H9 (cell line): ENCODE results near the gene RCAN1. TPM values are rescaled to one million over a fixed set of nuclear protein-coding genes. Genes with fewer than 3 reads are reported as not detected.

Experiments
- DNase-seq: peaks from one replicate; pipeline ENCODE4 v3.0.0-alpha.2; 2017
- H2AFZ ChIP-seq: one replicate; pipeline ENCODE4 v1.6.1; 2013; ENCODE audit warnings: mild to moderate bottlenecking, low read length, control low read depth, moderate library complexity
- H2AK5ac ChIP-seq: 2 replicates; pipeline ENCODE4 v1.6.1; 2013; ENCODE audit warnings: low read length, control low read depth, mixed read lengths; ENCODE audit not compliant: insufficient read length
- H2BK120ac ChIP-seq: one replicate; pipeline ENCODE4 v1.6.1; 2013; ENCODE audit warnings: low read depth, mild to moderate bottlenecking, low read length, control low read depth, inconsistent platforms; ENCODE audit not compliant: poor library complexity, severe bottlenecking
- H2BK12ac ChIP-seq: 2 replicates; pipeline ENCODE4 v1.6.1; 2013; ENCODE audit warnings: low read length, control low read depth, mixed read lengths, low read depth; ENCODE audit not compliant: insufficient read length
- H2BK15ac ChIP-seq: 2 replicates; pipeline ENCODE4 v1.6.1; 2013; ENCODE audit warnings: low read depth, low read length, control low read depth
- H2BK20ac ChIP-seq: one replicate; pipeline ENCODE4 v1.6.1; 2013; ENCODE audit warnings: low read depth, mild to moderate bottlenecking, low read length, control low read depth, inconsistent platforms; ENCODE audit not compliant: poor library complexity, severe bottlenecking
- H2BK5ac ChIP-seq: 2 replicates; pipeline ENCODE4 v1.6.1; 2013; ENCODE audit warnings: low read length, control low read depth, mixed read lengths; ENCODE audit not compliant: insufficient read length
- H3K14ac ChIP-seq: 2 replicates; pipeline ENCODE4 v1.6.1; 2013; ENCODE audit warnings: low read length, control low read depth; ENCODE audit not compliant: insufficient read depth
- H3K18ac ChIP-seq: 2 replicates; pipeline ENCODE4 v1.6.1; 2013; ENCODE audit warnings: low read depth, mild to moderate bottlenecking, mixed read lengths, low read length, control low read depth; ENCODE audit not compliant: insufficient read length
- H3K23ac ChIP-seq: 2 replicates; pipeline ENCODE4 v1.6.1; 2013; ENCODE audit warnings: low read length, control low read depth, mixed read lengths, low read depth; ENCODE audit not compliant: insufficient read length
- H3K23me2 ChIP-seq: 2 replicates; pipeline ENCODE4 v1.6.1; 2013; ENCODE audit warnings: low read depth, mild to moderate bottlenecking, mixed read lengths, low read length, control low read depth; ENCODE audit not compliant: insufficient read length, poor library complexity, severe bottlenecking
- H3K27ac ChIP-seq: 2 replicates; pipeline ENCODE4 v1.5.1; 2013; ENCODE audit warnings: low read length, control low read depth, mixed read lengths, low read depth; ENCODE audit not compliant: insufficient read length
- H3K27me3 ChIP-seq: 2 replicates; pipeline ENCODE4 v1.6.1; 2013; ENCODE audit warnings: low read length, control low read depth, inconsistent platforms; ENCODE audit not compliant: insufficient read depth
- H3K4ac ChIP-seq: 2 replicates; pipeline ENCODE4 v1.6.1; 2013; ENCODE audit warnings: low read depth, mild to moderate bottlenecking, control low read depth, inconsistent platforms, low read length, moderate library complexity
- H3K4me1 ChIP-seq: 2 replicates; pipeline ENCODE4 v1.6.1; 2013; ENCODE audit warnings: low read length, control low read depth, inconsistent platforms; ENCODE audit not compliant: insufficient read depth
- H3K4me2 ChIP-seq: 2 replicates; pipeline ENCODE4 v1.6.1; 2013; ENCODE audit warnings: low read length, control low read depth, mixed read lengths; ENCODE audit not compliant: insufficient read length, insufficient read depth
- H3K56ac ChIP-seq: 2 replicates; pipeline ENCODE4 v1.6.1; 2013; ENCODE audit warnings: low read depth, mild to moderate bottlenecking, mixed read lengths, low read length, control low read depth; ENCODE audit not compliant: insufficient read length
- H3K79me1 ChIP-seq: 2 replicates; pipeline ENCODE4 v1.6.1; 2013; ENCODE audit warnings: low read depth, mild to moderate bottlenecking, moderate library complexity, low read length, control low read depth, inconsistent platforms; ENCODE audit not compliant: insufficient read depth, poor library complexity, severe bottlenecking
- H3K79me2 ChIP-seq: 2 replicates; pipeline ENCODE4 v1.6.1; 2013; ENCODE audit warnings: low read length, control low read depth, inconsistent platforms; ENCODE audit not compliant: insufficient read depth
- H3K9ac ChIP-seq: 2 replicates; pipeline ENCODE4 v1.6.1; 2013; ENCODE audit warnings: low read length, control low read depth, mixed read lengths; ENCODE audit not compliant: insufficient read length; ENCODE audit errors: extremely low read depth
- H3K9me3 ChIP-seq: one replicate; pipeline ENCODE4 v1.6.1; 2013; ENCODE audit warnings: low read depth, low read length, inconsistent platforms; ENCODE audit not compliant: control insufficient read depth
- H3T11ph ChIP-seq: one replicate; pipeline ENCODE4 v1.6.1; 2013; ENCODE audit warnings: mild to moderate bottlenecking, low read length, control low read depth, inconsistent platforms
- H4K20me1 ChIP-seq: one replicate; pipeline ENCODE4 v1.6.1; 2013; ENCODE audit not compliant: control insufficient read depth, insufficient read length, insufficient read depth
- H4K5ac ChIP-seq: 2 replicates; pipeline ENCODE4 v1.6.1; 2013; ENCODE audit warnings: low read depth, mild to moderate bottlenecking, mixed read lengths, low read length, control low read depth; ENCODE audit not compliant: insufficient read length
- H4K8ac ChIP-seq: replicated peaks from 2 replicates; pipeline ENCODE4 v1.6.1; 2013; ENCODE audit warnings: low read length, control low read depth, mixed read lengths, low read depth; ENCODE audit not compliant: insufficient read length
- H4K91ac ChIP-seq: 2 replicates; pipeline ENCODE4 v1.6.1; 2013; ENCODE audit warnings: low read depth, mild to moderate bottlenecking, moderate library complexity, mixed read lengths, low read length, control low read depth; ENCODE audit not compliant: insufficient read length
- H3K27ac Mint-ChIP-seq, 3 experiments: 2 replicates in 2 of 3; 3 replicates in 1 of 3; pipeline ENCODE4 v1.8.0; 2020 to 2021; ENCODE audit warnings: mixed read lengths in 3 of 3, mild to moderate bottlenecking in 1 of 3, moderate library complexity in 1 of 3
- H3K27me3 Mint-ChIP-seq: 2 replicates; pipeline ENCODE4 v1.8.0; 2021; ENCODE audit warnings: low read depth, mild to moderate bottlenecking, moderate library complexity, mixed read lengths
- H3K36me3 Mint-ChIP-seq, 3 experiments: 2 replicates in 2 of 3; 3 replicates in 1 of 3; pipeline ENCODE4 v1.8.0; 2020 to 2021; ENCODE audit warnings: low read depth in 3 of 3, mixed read lengths in 3 of 3; ENCODE audit not compliant: insufficient read depth in 1 of 3
- H3K4me1 Mint-ChIP-seq, 2 experiments: 2 replicates each; pipeline ENCODE4 v1.8.0; 2020; ENCODE audit warnings: mixed read lengths in 2 of 2
- H3K4me3 Mint-ChIP-seq, 2 experiments: 2 replicates in 1 of 2; 3 replicates in 1 of 2; pipeline ENCODE4 v1.8.0; 2020 to 2021; ENCODE audit warnings: mild to moderate bottlenecking in 2 of 2, mixed read lengths in 2 of 2, moderate library complexity in 1 of 2
- H3K9me3 Mint-ChIP-seq, 2 experiments: 2 replicates in 1 of 2; 3 replicates in 1 of 2; pipeline ENCODE4 v1.8.0; 2020; ENCODE audit warnings: mild to moderate bottlenecking in 2 of 2, mixed read lengths in 2 of 2, moderate library complexity in 1 of 2
- CTCF ChIP-seq: fragments of 200-600 bp; sonication (generic); conservative IDR thresholded peaks from 3 replicates; pipeline ENCODE4 v1.8.0; 2021; ENCODE audit warnings: antibody characterized with exemption, mild to moderate bottlenecking
- total RNA-seq: library from RNA; stranded (reverse); gene quantifications from 2 replicates; pipeline ENCODE4 v1.2.1, GENCODE V29; 2021

The RCAN1 gene
- total RNA-seq, 1 experiment from 2014 or later, result 7.0 TPM

DNA sequence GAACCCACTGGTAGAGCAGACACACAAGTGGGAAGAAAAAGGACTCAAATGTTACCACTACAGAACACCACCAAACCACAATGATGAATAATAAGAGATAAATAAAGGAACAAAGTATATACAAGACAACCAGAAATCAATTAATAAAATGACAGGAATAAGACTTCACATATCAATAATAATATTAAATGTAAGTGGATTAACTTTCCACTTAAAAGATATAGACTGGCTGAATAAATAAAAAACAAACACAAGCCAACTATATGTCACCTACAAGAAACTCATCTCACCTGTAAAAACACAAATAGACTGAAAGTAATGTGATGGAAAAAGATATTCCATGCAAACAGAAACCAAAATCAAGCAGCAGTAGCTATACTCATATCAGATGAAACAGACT, 46.9 kb upstream of the RCAN1 start:
- Histone ChIP-seq H2AFZ (no peak overlapping the region), H2BK120ac (no peak overlapping the region), H3K27me3 (no peaks in the 10 kb centered on the region), H3K23me2 (no peaks in the 10 kb centered on the region), H3K9ac (no peak overlapping the region), H3K14ac (no peak overlapping the region), H3K18ac (no peak overlapping the region), H4K91ac (no peak overlapping the region), H2AK5ac (no peak overlapping the region), H3K23ac (no peak overlapping the region), H3K4me2 (no peak overlapping the region), H3K79me2 (no peaks in the 10 kb centered on the region), H3K56ac (no peak overlapping the region), H2BK15ac (no peak overlapping the region), H3K4ac (no peak overlapping the region), H3K4me1 (no peaks in the 10 kb centered on the region), H2BK12ac (no peak overlapping the region), H3K27ac (no peak overlapping the region), H4K8ac (no peak overlapping the region), H4K20me1 (no peaks in the 10 kb centered on the region), H4K5ac (no peak overlapping the region), H3K79me1 (no peaks in the 10 kb centered on the region), H3T11ph (no peak overlapping the region), H2BK20ac (no peak overlapping the region), H2BK5ac (no peak overlapping the region), H3K9me3 (no peaks in the 10 kb centered on the region)
- no peak overlapping the region for H3K4me3 Mint-ChIP-seq
- no peak overlapping the region for H3K27ac Mint-ChIP-seq
- H3K27me3 Mint-ChIP-seq, result peaks cover 53% of the 10 kb centered on the region
- H3K36me3 Mint-ChIP-seq, result peaks cover 0 to 3% (median 0%) of the 10 kb centered on the region in 3 experiments; a peak in 1 of 7 replicates
- H3K9me3 Mint-ChIP-seq, result peaks cover 5 to 9% of the 10 kb centered on the region in 2 experiments; a peak in 3 of 5 replicates
- TF ChIP-seq CTCF, result no peak
- no peaks in the 10 kb centered on the region for H3K4me1 Mint-ChIP-seq
- no peak for DNase-seq
